ENCODE measurements around the gene MCM8.

DNA sequence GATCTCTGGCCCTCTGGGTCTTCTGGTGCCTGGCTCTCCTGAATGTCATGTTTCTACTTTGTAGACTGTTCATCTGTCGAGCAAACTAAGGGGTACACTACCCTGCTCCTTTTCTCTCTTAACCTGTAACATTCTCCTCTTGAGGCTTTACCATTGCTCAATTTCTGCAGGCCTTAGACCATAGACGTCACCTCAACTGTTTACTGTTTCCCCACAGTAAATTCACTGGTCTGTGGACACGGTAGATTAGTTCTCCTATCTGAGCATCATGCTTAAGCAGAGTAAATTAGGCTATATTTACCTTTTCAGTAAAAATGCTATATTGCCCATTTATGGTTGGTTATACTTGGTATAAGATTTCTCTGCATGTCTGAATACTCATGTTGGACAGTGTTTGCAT, 40.5 kb downstream of the MCM8 start:
- TF ChIP-seq, protein P1, sequence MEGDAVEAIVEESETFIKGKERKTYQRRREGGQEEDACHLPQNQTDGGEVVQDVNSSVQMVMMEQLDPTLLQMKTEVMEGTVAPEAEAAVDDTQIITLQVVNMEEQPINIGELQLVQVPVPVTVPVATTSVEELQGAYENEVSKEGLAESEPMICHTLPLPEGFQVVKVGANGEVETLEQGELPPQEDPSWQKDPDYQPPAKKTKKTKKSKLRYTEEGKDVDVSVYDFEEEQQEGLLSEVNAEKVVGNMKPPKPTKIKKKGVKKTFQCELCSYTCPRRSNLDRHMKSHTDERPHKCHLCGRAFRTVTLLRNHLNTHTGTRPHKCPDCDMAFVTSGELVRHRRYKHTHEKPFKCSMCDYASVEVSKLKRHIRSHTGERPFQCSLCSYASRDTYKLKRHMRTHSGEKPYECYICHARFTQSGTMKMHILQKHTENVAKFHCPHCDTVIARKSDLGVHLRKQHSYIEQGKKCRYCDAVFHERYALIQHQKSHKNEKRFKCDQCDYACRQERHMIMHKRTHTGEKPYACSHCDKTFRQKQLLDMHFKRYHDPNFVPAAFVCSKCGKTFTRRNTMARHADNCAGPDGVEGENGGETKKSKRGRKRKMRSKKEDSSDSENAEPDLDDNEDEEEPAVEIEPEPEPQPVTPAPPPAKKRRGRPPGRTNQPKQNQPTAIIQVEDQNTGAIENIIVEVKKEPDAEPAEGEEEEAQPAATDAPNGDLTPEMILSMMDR (conservative IDR thresholded peaks at IDR 0.05; ENCODE audit: low read length) = no peak
- TF ChIP-seq EZH2phosphoT487 (IDR thresholded peaks at IDR 0.05; ENCODE audit: borderline replicate concordance, low read depth, low read length) = no peak

All from OCI-LY7 (cell line).